Skeletal muscle tissue (tissue), 4 donors: Measurements from ENCODE around the gene ABHD10. TPM values are rescaled to one million over a fixed set of nuclear protein-coding genes. Genes with fewer than 3 reads are reported as not detected.

Experiments used
- H3K27ac ChIP-seq: one replicate; pipeline ENCODE4 v1.7.0; 2013; ENCODE audit warnings: mild to moderate bottlenecking, low read depth, low read length, inconsistent platforms
- H3K27me3 ChIP-seq, 3 donors: one replicate each; pipeline ENCODE4 v1.7.0; 2013; ENCODE audit warnings: low read length in 3 of 3; ENCODE audit not compliant: control insufficient read depth in 3 of 3, insufficient read depth in 3 of 3
- H3K36me3 ChIP-seq, 3 donors: one replicate each; pipeline ENCODE4 v1.7.0; 2013; ENCODE audit warnings: low read length in 3 of 3; ENCODE audit not compliant: control insufficient read depth in 3 of 3, insufficient read depth in 3 of 3
- H3K4me1 ChIP-seq, 3 donors: one replicate each; pipeline ENCODE4 v1.7.0; 2013; ENCODE audit warnings: low read length in 3 of 3, mild to moderate bottlenecking in 3 of 3; ENCODE audit not compliant: control insufficient read depth in 3 of 3, insufficient read depth in 3 of 3
- H3K4me3 ChIP-seq, 3 donors: one replicate each; pipeline ENCODE4 v1.7.0; 2013; ENCODE audit warnings: low read length in 3 of 3
- H3K9ac ChIP-seq, 3 donors: one replicate each; pipeline ENCODE4 v1.7.0; 2013; ENCODE audit warnings: low read length in 3 of 3, mild to moderate bottlenecking in 3 of 3, moderate library complexity in 2 of 3, low read depth in 1 of 3
- H3K9me3 ChIP-seq, 3 donors: one replicate each; pipeline ENCODE4 v1.7.0; 2013; ENCODE audit warnings: low read length in 3 of 3; ENCODE audit not compliant: control insufficient read depth in 3 of 3
- total RNA-seq: library from RNA; depleted of rRNA; stranded (reverse); fragments of >200 nt; gene quantifications from one replicate; pipeline ENCODE4 v1.2.3, GENCODE V29; 2014
- donor health status: Osteomylitis.

ABHD10 gene
- total RNA-seq: 25.1 TPM

GRCh38 chr3:111978583-111979433 is at the start of gene ABHD10:
ABHD10 (plus strand) TSS chr3:111979026; CDS start chr3:111979062, 36 bp downstream.
- Histone ChIP-seq H3K4me3 (peak within 1 kb of the TSS; percentile 90 to 95 (median 93)), H3K9ac (peak within 1 kb of the TSS; percentile 77 to 92 (median 80)), H3K27ac (peak within 1 kb of the TSS; percentile 69), H3K4me1 (peaks cover 0 to 16% (median 3%) of the 10 kb centered on the region in 3 donors), H3K27me3 (no peaks in the 10 kb centered on the region), H3K9me3 (no peaks in the 10 kb centered on the region), H3K36me3 (no peaks in the 10 kb centered on the region)

- Histone ChIP-seq H3K9ac (no peak overlapping the region), H3K27ac (no peak overlapping the region), H3K36me3 (no peaks in the 10 kb centered on the region), H3K4me3 (no peak overlapping the region), H3K9me3 (no peaks in the 10 kb centered on the region), H3K27me3 (no peaks in the 10 kb centered on the region), H3K4me1 (peaks cover 3 to 9% (median 7%) of the 10 kb centered on the region in 3 donors)
Measured at GRCh38 chr3:111929484-111929883, 49.3 kb upstream of the ABHD10 start.

- H3K27me3 ChIP-seq: no peaks in the 10 kb centered on the region
- H3K9me3 ChIP-seq: no peaks in the 10 kb centered on the region
- H3K9ac ChIP-seq: no peak overlapping the region
- H3K27ac ChIP-seq: no peak overlapping the region
- no peaks in the 10 kb centered on the region for H3K36me3 ChIP-seq
- no peak overlapping the region for H3K4me3 ChIP-seq
- H3K4me1 ChIP-seq: peaks cover 0 to 5% (median 0%) of the 10 kb centered on the region in 3 donors
Measured at GRCh38 chr3:111932946-111933345, 45.9 kb upstream of the ABHD10 start.

GRCh38 chr3:111936191-111936841 is 42.5 kb upstream of the ABHD10 start:
- Histone ChIP-seq H3K4me1 (no peaks in the 10 kb centered on the region), H3K27me3 (no peaks in the 10 kb centered on the region), H3K36me3 (peaks cover 0 to 9% (median 0%) of the 10 kb centered on the region in 3 donors), H3K9me3 (no peaks in the 10 kb centered on the region), H3K9ac (no peak overlapping the region), H3K4me3 (no peak overlapping the region), H3K27ac (no peak overlapping the region)

GRCh38 chr3:111936967-111937366 is 41.9 kb upstream of the ABHD10 start:
- H3K36me3 ChIP-seq: peaks cover 0 to 9% (median 0%) of the 10 kb centered on the region in 3 donors
- no peak overlapping the region for H3K4me3 ChIP-seq
- H3K4me1 ChIP-seq: no peaks in the 10 kb centered on the region
- H3K27me3 ChIP-seq: no peaks in the 10 kb centered on the region
- H3K27ac ChIP-seq: no peak overlapping the region
- H3K9ac ChIP-seq: no peak overlapping the region
- H3K9me3 ChIP-seq: no peaks in the 10 kb centered on the region

GRCh38 chr3:111937871-111938270 is 41.0 kb upstream of the ABHD10 start:
- Histone ChIP-seq H3K9ac (no peak overlapping the region), H3K36me3 (peaks cover 0 to 9% (median 0%) of the 10 kb centered on the region in 3 donors), H3K27ac (no peak overlapping the region), H3K27me3 (no peaks in the 10 kb centered on the region), H3K4me3 (no peak overlapping the region), H3K4me1 (no peaks in the 10 kb centered on the region), H3K9me3 (no peaks in the 10 kb centered on the region)

GRCh38 chr3:111939873-111940272 is 39.0 kb upstream of the ABHD10 start:
- H3K4me3 ChIP-seq: no peak overlapping the region
- H3K9me3 ChIP-seq: no peaks in the 10 kb centered on the region
- H3K4me1 ChIP-seq: no peaks in the 10 kb centered on the region
- peaks cover 0 to 9% (median 0%) of the 10 kb centered on the region in 3 donors for H3K36me3 ChIP-seq
- no peak overlapping the region for H3K27ac ChIP-seq
- H3K9ac ChIP-seq: no peak overlapping the region
- H3K27me3 ChIP-seq: no peaks in the 10 kb centered on the region

- no peak overlapping the region for H3K27ac ChIP-seq
- H3K27me3 ChIP-seq: no peaks in the 10 kb centered on the region
- peaks cover 0 to 9% (median 0%) of the 10 kb centered on the region in 3 donors for H3K36me3 ChIP-seq
- H3K9me3 ChIP-seq: no peaks in the 10 kb centered on the region
- no peaks in the 10 kb centered on the region for H3K4me1 ChIP-seq
- no peak overlapping the region for H3K4me3 ChIP-seq
- no peak overlapping the region for H3K9ac ChIP-seq
Measured at GRCh38 chr3:111943533-111943932, 35.3 kb upstream of the ABHD10 start.

GRCh38 chr3:111944372-111944771 is 34.5 kb upstream of the ABHD10 start:
- H3K9me3 ChIP-seq: no peaks in the 10 kb centered on the region
- H3K27me3 ChIP-seq: no peaks in the 10 kb centered on the region
- peaks cover 0 to 9% (median 0%) of the 10 kb centered on the region in 3 donors for H3K36me3 ChIP-seq
- H3K9ac ChIP-seq: no peak overlapping the region
- H3K4me1 ChIP-seq: no peaks in the 10 kb centered on the region
- H3K4me3 ChIP-seq: no peak overlapping the region
- H3K27ac ChIP-seq: no peak overlapping the region

GRCh38 chr3:111947231-111947630 is 31.6 kb upstream of the ABHD10 start:
- H3K9ac ChIP-seq: no peak overlapping the region
- H3K4me1 ChIP-seq: no peaks in the 10 kb centered on the region
- no peaks in the 10 kb centered on the region for H3K36me3 ChIP-seq
- no peak overlapping the region for H3K27ac ChIP-seq
- no peak overlapping the region for H3K4me3 ChIP-seq
- no peaks in the 10 kb centered on the region for H3K9me3 ChIP-seq
- no peaks in the 10 kb centered on the region for H3K27me3 ChIP-seq
